ENCODE measurements around the gene DYNC1H1. TPM values are rescaled to one million over a fixed set of nuclear protein-coding genes. Genes with fewer than 3 reads are reported as not detected.

DYNC1H1 gene
- total RNA-seq, 1 experiment from 2014 or later: 606 TPM

DNA sequence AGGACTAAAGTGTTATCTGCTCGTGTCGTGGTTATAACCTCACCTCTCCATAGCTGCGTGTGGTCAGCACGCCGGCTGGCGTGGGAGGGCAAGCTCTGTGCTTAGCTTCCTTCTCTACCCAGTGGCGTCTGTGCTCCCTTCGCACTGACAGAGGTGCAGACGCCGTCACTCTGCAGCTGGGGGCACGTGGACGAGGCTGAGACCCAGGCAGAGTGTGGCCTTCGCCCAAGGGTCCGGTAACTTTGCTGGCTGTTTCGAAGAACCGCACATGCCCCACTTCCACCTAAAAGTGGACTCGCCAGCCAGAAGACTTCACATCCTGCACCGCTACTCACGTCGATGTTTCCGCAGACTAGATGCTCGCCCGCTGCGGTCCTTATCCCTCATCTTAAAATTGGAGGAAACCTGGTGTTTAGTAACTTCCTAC is 35.9 kb upstream of the DYNC1H1 start:
- ChIA-PET POLR2A (ENCODE audit: unreplicated experiment) (no interaction called here), CTCF (interaction anchor here (0.6 kb wide), 1 partner anchor 25 kb away, joined by 3 read pairs; no protein-coding TSS in a partner anchor)
- intact Hi-C loops (cut with micrococcal nuclease): no loop called here
- H3K27me3 ChIP-seq (ENCODE audit: low read length): no peaks in the 10 kb centered on the region
- H3K36me3 ChIP-seq (ENCODE audit: low read depth, low read length): no peaks in the 10 kb centered on the region
- H3K9ac ChIP-seq (ENCODE audit: low read length): no peak overlapping the region
- H3K27ac ChIP-seq (ENCODE audit: low read length): no peak overlapping the region
- ATAC-seq (no peak), DNase-seq (no peak)
- H3K4me1 ChIP-seq (ENCODE audit: insufficient read depth, low read length): no peaks in the 10 kb centered on the region
- H3K79me2 ChIP-seq (ENCODE audit: low read length): no peaks in the 10 kb centered on the region
- no peak overlapping the region for H3K4me2 ChIP-seq (ENCODE audit: low read length)
- no peaks in the 10 kb centered on the region for H3K9me3 ChIP-seq (ENCODE audit: low read length)
- no peak overlapping the region for H3K4me3 ChIP-seq (ENCODE audit: low read length)
- no peaks in the 10 kb centered on the region for H3F3A ChIP-seq (ENCODE audit: low read length, unreplicated experiment)
- no peaks in the 10 kb centered on the region for H3K9me2 ChIP-seq (replicated peaks; ENCODE audit: low read length)
- TF ChIP-seq EZH2 (IDR thresholded peaks at IDR 0.05; ENCODE audit: low read length, unreplicated experiment) (no peak), EZH2phosphoT487 (IDR thresholded peaks at IDR 0.05; ENCODE audit: borderline replicate concordance, low read length) (no peak)
- TF ChIP-seq, protein P1, sequence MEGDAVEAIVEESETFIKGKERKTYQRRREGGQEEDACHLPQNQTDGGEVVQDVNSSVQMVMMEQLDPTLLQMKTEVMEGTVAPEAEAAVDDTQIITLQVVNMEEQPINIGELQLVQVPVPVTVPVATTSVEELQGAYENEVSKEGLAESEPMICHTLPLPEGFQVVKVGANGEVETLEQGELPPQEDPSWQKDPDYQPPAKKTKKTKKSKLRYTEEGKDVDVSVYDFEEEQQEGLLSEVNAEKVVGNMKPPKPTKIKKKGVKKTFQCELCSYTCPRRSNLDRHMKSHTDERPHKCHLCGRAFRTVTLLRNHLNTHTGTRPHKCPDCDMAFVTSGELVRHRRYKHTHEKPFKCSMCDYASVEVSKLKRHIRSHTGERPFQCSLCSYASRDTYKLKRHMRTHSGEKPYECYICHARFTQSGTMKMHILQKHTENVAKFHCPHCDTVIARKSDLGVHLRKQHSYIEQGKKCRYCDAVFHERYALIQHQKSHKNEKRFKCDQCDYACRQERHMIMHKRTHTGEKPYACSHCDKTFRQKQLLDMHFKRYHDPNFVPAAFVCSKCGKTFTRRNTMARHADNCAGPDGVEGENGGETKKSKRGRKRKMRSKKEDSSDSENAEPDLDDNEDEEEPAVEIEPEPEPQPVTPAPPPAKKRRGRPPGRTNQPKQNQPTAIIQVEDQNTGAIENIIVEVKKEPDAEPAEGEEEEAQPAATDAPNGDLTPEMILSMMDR (conservative IDR thresholded peaks at IDR 0.05; ENCODE audit: low read depth, low read length): no peak
- BruUV-seq (replicated peaks): no TSS peak
- no peaks in the 10 kb centered on the region for H4K20me1 ChIP-seq (ENCODE audit: low read length)
- H2AFZ ChIP-seq (ENCODE audit: low read length): no peak overlapping the region

DNA sequence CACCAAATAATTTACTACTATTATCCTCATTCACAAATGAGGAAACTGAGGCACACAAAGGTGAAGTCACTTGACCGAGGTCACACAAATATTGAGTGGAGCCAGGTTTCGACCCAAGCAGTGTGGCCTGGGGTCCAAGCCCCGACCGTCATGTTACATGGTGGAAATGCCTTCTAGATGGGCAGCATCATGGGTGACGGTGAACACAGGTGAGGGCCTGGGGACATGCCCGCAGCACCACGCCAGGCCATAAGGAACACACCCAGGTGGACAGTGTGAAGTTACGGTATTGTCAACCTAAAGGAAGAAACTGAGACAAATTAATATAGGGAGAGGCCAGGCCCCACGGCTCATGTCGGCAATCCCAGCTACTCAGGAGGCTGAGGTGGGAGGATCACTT is 35.3 kb upstream of the DYNC1H1 start:
- H3K4me2 ChIP-seq (ENCODE audit: low read length): no peak overlapping the region
- no peak overlapping the region for H3K9ac ChIP-seq (ENCODE audit: low read length)
- no peak overlapping the region for H2AFZ ChIP-seq (ENCODE audit: low read length)
- ChIA-PET POLR2A (ENCODE audit: unreplicated experiment) (no interaction called here), CTCF (interaction anchor here (0.6 kb wide), 1 partner anchor 25 kb away, joined by 3 read pairs; no protein-coding TSS in a partner anchor)
- H3F3A ChIP-seq (ENCODE audit: low read length, unreplicated experiment): no peaks in the 10 kb centered on the region
- TF ChIP-seq EZH2phosphoT487 (IDR thresholded peaks at IDR 0.05; ENCODE audit: borderline replicate concordance, low read length): no peak
- no peak for DNase-seq
- no peaks in the 10 kb centered on the region for H3K79me2 ChIP-seq (ENCODE audit: low read length)
- H3K36me3 ChIP-seq (ENCODE audit: low read depth, low read length): no peaks in the 10 kb centered on the region
- no peaks in the 10 kb centered on the region for H3K27me3 ChIP-seq (ENCODE audit: low read length)
- intact Hi-C loops (cut with micrococcal nuclease): no loop called here
- H3K4me1 ChIP-seq (ENCODE audit: insufficient read depth, low read length): no peaks in the 10 kb centered on the region
- ATAC-seq: no peak
- no peaks in the 10 kb centered on the region for H4K20me1 ChIP-seq (ENCODE audit: low read length)
- H3K27ac ChIP-seq (ENCODE audit: low read length): no peak overlapping the region
- H3K9me2 ChIP-seq (replicated peaks; ENCODE audit: low read length): no peaks in the 10 kb centered on the region
- no peak overlapping the region for H3K4me3 ChIP-seq (ENCODE audit: low read length)
- no TSS peak for BruUV-seq (replicated peaks)
- H3K9me3 ChIP-seq (ENCODE audit: low read length): no peaks in the 10 kb centered on the region

DNA sequence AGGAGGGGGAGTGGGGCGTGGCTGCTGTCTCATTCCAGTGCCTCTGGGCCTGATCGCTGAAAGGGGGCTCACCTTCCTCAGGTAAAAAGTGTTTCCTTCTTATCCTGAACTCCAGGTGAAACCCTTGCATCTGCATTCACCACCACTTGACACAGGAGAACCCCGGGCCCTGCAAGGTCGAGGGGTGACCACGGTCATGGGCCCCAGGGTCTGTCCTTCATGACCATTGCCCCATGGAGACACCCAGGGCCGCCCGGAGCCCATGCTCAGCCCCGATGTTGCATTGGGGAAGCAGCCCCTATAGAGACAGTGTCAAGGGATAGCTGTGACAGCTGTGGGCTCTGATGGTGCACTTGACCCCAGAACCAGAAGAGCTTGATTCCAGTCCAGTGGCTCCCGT is 34.4 kb upstream of the DYNC1H1 start:
- DNase-seq (no peak), ATAC-seq (no peak)
- Histone ChIP-seq H3K4me1 (ENCODE audit: insufficient read depth, low read length) (no peaks in the 10 kb centered on the region), H3K79me2 (ENCODE audit: low read length) (no peaks in the 10 kb centered on the region), H3K4me2 (ENCODE audit: low read length) (no peak overlapping the region), H3K36me3 (ENCODE audit: low read depth, low read length) (no peaks in the 10 kb centered on the region), H3K9ac (ENCODE audit: low read length) (no peak overlapping the region), H3K27ac (ENCODE audit: low read length) (no peak overlapping the region), H3K9me3 (ENCODE audit: low read length) (no peaks in the 10 kb centered on the region), H3K4me3 (ENCODE audit: low read length) (no peak overlapping the region), H3F3A (ENCODE audit: low read length, unreplicated experiment) (no peaks in the 10 kb centered on the region), H3K27me3 (ENCODE audit: low read length) (no peaks in the 10 kb centered on the region), H4K20me1 (ENCODE audit: low read length) (no peaks in the 10 kb centered on the region), H3K9me2 (replicated peaks; ENCODE audit: low read length) (no peaks in the 10 kb centered on the region), H2AFZ (ENCODE audit: low read length) (no peak overlapping the region)
- TF ChIP-seq EZH2 (IDR thresholded peaks at IDR 0.05; ENCODE audit: low read length, unreplicated experiment): no peak
- no peak for TF ChIP-seq EZH2phosphoT487 (IDR thresholded peaks at IDR 0.05; ENCODE audit: borderline replicate concordance, low read length)
- TF ChIP-seq, protein P1 (conservative IDR thresholded peaks at IDR 0.05; ENCODE audit: low read depth, low read length): no peak
- intact Hi-C loops (cut with micrococcal nuclease): no loop called here
- POLR2A ChIA-PET (ENCODE audit: unreplicated experiment): no interaction called here
- CTCF ChIA-PET: no interaction called here
- no TSS peak for BruUV-seq (replicated peaks)
